WI38 (cell line): ENCODE measurements around the gene ERBB4.
"Not testable (repeated sequence)": the region's sequence is repeated elsewhere in the genome, so short reads cannot be mapped to it uniquely, and the experiment has no call there.

ENCODE experiments used
- H3K4me3 ChIP-seq: 2 replicates; pipeline ENCODE4 v1.5.1; 2011; ENCODE audit warnings: low read depth, mild to moderate bottlenecking, control low read depth, low read length
- CTCF ChIP-seq: IDR thresholded peaks from 2 replicates; pipeline ENCODE4 v1.5.1; 2012; ENCODE audit warnings: low read depth, mild to moderate bottlenecking, control low read depth, low read length

Gene ERBB4

GRCh38 chr2:212193803-212194202 lies 344.8 kb downstream of the ERBB4 start:
- no peak overlapping the region for H3K4me3 ChIP-seq
- TF ChIP-seq CTCF: no peak

GRCh38 chr2:212193056-212193455 lies 345.5 kb downstream of the ERBB4 start:
- TF ChIP-seq CTCF: no peak
- H3K4me3 ChIP-seq: no peak overlapping the region

GRCh38 chr2:212191438-212191837 lies 347.2 kb downstream of the ERBB4 start:
- H3K4me3 ChIP-seq: not testable (repeated sequence)

- H3K4me3 ChIP-seq: no peak overlapping the region
- no peak for TF ChIP-seq CTCF
These were observed 352.4 kb downstream of the ERBB4 start for GRCh38 chr2:212186166-212186565.

- TF ChIP-seq CTCF: no peak
- H3K4me3 ChIP-seq: no peak overlapping the region
These were observed 357.0 kb downstream of the ERBB4 start for GRCh38 chr2:212181646-212182045.

- no peak for TF ChIP-seq CTCF
- no peak overlapping the region for H3K4me3 ChIP-seq
These were observed 358.1 kb downstream of the ERBB4 start for GRCh38 chr2:212180408-212181083.

GRCh38 chr2:212177724-212178123 lies 360.9 kb downstream of the ERBB4 start:
- no peak overlapping the region for H3K4me3 ChIP-seq
- no peak for TF ChIP-seq CTCF

- no peak for TF ChIP-seq CTCF
- H3K4me3 ChIP-seq: no peak overlapping the region
These were observed 362.5 kb downstream of the ERBB4 start for GRCh38 chr2:212176151-212176550.
